Measurements from ENCODE around the gene TRIM15.
A peak's percentile ranks its signal among the peaks of the same experiment; 100 is the strongest.
"Not testable (repeated sequence)": the region's sequence is repeated elsewhere in the genome, so short reads cannot be mapped to it uniquely, and the experiment has no call there.

TRIM15 gene

DNA sequence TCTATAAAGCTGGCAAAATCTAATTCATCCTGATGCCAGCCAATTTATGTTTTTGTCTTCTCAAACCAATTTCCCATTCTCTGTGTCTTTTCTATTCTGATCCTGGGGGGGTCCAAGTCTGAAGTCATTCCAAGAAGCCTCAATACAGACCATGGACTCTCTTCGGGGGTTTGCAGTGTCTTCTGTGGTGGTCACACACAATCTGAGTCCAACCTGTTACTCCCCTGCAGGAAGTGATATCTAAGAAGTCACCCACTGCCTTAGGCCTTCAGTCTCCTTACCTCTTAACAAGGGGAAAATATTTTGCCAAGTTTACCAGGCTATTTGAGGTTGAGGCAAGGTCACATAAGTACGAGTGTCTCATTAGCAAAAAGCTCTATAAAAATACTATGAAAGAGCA lies 48.0 kb downstream of the TRIM15 start:
- FAIRE-seq, result no peak

DNA sequence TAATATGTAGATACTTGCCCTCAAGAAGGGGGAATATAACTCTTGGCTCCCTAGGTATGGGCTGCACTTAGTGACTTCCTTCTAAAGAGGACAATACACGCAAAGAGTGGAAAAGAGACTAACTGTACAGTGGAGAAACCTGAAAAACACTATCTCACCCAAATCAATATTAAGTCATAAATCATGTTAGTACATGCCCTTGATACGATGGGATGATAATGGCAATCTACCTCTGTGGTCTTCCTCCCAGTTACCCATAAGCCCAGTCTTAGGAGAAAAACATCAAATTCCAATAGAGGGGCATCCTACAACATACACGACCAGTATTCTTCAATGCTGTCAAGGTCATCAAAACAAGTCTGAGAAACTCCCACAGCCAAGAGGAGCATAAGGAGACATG lies 48.6 kb downstream of the TRIM15 start:
- FAIRE-seq (no peak), DNase-seq (ENCODE audit: insufficient read length, low spot score) (no peak)
- no peak for TF ChIP-seq POLR2A (IDR thresholded peaks at IDR 0.05; ENCODE audit: low read depth, low read length)

More for the DNA sequence above, 48.0 kb downstream of the TRIM15 start:
- no peak for TF ChIP-seq POLR2A (IDR thresholded peaks at IDR 0.05; ENCODE audit: low read depth, low read length)
- no peak for DNase-seq (ENCODE audit: insufficient read length, low spot score)

DNA sequence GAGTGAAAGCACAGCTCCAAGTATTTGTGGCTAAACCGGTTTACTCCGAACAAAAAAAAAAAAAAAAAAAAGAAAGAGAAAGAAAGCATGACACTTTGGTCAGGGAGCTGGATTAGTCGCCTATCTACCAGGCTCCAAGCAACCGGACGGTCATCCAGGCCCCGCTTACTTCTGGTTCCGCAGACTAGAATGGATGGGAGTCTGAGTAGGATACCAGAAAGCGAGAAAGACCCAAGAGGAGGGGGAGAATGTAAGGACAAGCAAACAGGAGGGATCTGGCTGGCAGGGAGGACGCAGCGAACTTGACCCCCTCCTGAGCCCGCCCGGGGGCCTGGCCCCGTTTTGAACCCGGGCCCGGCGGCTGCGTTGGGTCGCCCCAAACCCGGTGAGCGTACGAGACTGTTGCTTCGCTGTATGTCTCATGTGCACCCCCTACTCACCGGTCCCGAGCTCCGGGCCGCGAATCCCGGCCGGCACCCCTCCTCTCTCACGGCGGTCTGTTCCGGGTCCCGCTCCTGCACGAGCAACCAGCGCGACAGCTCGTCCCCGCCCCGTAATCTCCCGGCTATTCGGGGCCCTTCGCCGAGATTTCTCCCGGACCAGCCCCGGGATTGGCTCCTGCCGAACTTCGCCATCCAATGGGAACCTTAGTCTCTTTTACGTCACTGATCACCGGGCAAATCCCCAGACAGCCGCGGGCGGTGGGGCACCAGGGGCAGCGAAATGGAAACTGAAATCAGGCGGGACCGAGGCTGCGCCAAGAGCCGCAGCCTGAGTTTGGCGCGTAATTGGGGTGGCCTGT lies 49.7 kb downstream of the TRIM15 start, which contains the start of gene TRIM26:
TSS of gene TRIM26 (minus strand) at position 542 of the 802 bp plus-strand sequence. CDS start 14,303 bp downstream, outside the sequence.
- TF ChIP-seq POLR2A (IDR thresholded peaks at IDR 0.05; ENCODE audit: low read depth, low read length), result peak; percentile 77
- DNase-seq (ENCODE audit: insufficient read length, low spot score), result peak; percentile 98
- FAIRE-seq, result peak; percentile 55

DNA sequence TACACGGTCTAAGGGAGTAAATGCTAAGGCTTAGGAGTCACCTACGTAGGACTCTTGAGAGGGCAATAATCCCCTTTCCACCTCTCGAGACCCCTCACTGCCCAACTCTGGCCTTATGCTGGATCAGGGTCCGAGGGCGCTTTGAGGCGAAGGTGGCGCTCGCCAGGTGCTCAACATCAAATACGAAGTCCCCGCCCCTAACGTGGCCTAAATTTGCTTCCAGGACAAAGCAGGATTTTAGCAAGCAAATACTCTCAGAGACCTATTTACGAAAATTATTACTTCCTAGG lies 50.3 kb downstream of the TRIM15 start:
- FAIRE-seq, result no peak
- DNase-seq (ENCODE audit: insufficient read length, low spot score), result no peak
- TF ChIP-seq POLR2A (IDR thresholded peaks at IDR 0.05; ENCODE audit: low read depth, low read length), result no peak

DNA sequence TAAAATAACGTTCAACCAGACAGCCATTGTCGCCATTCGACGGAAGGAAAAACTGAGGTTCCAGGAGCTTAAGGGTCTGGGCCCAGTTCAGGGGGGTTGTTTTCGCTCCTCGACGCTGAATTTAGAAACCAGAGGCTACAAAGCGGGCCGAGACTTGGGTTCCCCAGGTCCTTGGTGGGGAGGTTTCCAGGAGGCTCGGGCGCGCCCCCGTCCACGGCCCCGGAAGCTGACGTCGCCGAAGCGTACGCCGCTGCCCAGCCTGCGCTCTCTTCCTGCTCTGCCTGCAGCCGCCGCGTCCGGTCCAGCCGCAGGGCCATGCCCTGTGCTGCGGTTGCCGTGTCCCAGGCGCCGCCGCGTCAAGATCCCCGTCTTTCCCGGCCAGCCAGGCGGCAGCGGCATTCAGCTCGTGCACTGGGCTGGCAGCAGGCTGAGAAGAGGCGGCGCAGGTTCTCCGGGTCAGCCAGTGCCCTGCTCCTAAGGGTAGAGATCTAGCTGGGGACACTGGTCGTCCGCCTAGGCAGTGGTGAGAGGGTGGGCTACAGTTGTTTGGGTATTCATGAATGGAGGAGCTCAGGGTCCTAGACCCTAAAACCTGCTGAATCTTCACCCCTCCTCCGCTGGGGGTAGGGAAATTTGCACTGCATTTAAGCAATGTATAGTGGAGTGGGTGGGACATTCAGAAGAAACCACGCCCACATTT lies 50.8 kb downstream of the TRIM15 start:
- FAIRE-seq (no peak), DNase-seq (ENCODE audit: insufficient read length, low spot score) (peak; percentile 85)
- TF ChIP-seq POLR2A (IDR thresholded peaks at IDR 0.05; ENCODE audit: low read depth, low read length), result peak; percentile 84

DNA sequence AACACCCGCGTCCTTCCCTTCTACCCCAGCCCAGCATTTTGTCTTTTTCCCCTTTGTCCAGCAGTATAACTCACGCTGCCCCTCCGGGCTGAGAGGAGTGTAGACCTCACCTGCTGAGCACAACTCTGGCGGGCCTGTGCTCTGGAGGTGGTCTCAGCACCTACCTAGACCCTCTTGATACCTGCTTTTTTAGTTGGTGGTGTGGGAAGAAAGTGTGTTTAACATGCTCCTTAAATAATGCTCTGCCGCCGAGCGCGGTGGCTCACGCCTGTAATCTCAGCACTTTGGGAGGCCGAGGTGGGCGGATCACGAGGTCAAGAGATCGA lies 51.3 kb downstream of the TRIM15 start:
- DNase-seq (ENCODE audit: insufficient read length, low spot score) (no peak), FAIRE-seq (no peak)
- no peak for TF ChIP-seq POLR2A (IDR thresholded peaks at IDR 0.05; ENCODE audit: low read depth, low read length)

DNA sequence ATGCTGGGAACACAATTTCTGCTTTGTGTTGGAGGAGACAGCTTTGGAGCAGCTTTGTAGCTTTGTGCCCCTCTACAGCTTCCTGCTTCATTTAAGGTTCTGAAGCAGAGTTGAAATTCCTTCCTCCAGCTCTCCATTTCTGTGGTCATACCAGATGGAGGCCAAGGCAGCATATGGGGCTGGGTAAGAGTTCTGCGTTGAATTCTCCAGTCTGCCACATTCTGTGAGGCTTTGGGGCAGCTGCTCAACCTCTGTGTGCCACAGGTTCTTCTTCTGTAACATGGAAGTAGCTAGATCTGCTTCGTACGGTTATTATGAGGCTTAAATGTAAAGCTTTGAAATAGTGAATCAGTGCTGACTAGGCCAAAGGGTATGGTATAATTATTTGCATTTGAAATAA lies 52.8 kb downstream of the TRIM15 start:
- no peak for DNase-seq (ENCODE audit: insufficient read length, low spot score)
- TF ChIP-seq POLR2A (IDR thresholded peaks at IDR 0.05; ENCODE audit: low read depth, low read length), result no peak
- FAIRE-seq, result no peak

DNA sequence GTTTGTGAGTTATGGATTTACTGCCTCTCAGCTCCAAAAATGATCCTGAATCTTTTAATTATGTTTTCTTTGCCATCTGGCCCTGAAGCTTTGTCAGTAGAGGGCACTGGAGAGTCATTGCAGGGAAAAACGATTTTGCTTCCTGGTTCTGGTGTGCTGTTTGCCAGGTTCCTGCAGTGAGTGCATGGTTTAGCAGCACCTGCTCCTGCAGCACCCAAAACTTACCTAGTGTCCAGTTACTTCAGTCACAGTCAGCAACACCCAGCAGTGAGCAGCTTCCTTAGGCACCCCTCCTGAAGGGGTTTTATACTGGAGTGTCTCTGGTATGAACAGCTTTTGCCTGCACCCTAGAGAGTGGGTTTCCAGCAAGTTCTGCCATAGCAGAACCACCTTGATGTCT lies 55.9 kb downstream of the TRIM15 start:
- DNase-seq (ENCODE audit: insufficient read length, low spot score), result peak; percentile 38
- FAIRE-seq, result peak; percentile 93
- no peak for TF ChIP-seq POLR2A (IDR thresholded peaks at IDR 0.05; ENCODE audit: low read depth, low read length)

DNA sequence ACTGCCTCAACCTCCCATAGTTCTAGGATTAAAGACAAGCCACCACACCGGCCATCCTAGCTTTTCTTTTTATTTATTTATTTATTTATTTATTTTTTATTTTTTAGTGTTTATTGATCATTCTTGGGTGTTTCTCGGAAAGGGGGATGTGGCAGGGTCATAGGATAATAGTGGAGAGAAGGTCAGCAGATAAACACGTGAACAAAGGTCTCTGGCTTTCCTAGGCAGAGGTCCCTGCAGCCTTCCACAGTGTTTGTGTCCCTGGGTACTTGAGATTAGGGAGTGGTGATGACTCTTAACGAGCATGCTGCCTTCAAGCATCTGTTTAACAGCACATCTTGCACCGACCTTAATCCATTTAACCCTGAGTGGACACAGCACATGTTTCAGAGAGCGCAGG lies 58.0 kb downstream of the TRIM15 start:
- not testable (repeated sequence) for DNase-seq (ENCODE audit: insufficient read length, low spot score); FAIRE-seq

DNA sequence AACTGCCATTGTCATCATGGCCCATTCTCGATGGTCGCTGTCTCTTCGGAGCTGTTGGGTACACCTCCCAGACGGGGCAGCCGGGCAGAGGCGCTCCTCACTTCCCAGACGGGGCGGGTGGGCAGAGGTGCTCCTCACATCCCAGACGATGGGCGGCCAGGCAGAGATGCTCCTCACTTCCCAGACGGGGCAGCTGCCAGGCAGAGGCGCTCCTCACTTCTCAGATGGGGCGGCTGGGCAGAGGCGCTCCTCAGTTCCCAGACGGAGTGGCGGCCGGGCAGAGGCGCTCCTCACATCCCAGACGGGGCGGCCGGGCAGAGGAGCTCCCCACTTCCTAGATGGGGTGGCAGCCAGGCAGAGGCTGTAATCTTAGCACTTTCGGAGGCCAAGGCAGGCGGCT lies 58.6 kb downstream of the TRIM15 start:
- not testable (repeated sequence) for DNase-seq (ENCODE audit: insufficient read length, low spot score); FAIRE-seq

All from H54 (cell line).